SU-DHL-6 (cell line): ENCODE results near the gene PDCD6IP.

ENCODE experiments used
- H2AFZ ChIP-seq: fragments of 200-600 bp; sonication (generic); 2 replicates; pipeline ENCODE4 v1.6.1; 2014; ENCODE audit warnings: low read depth, mild to moderate bottlenecking, moderate library complexity, mixed read lengths, antibody characterized with exemption, low read length; ENCODE audit not compliant: severe bottlenecking
- H3F3A ChIP-seq: fragments of 200-600 bp; shearing (Covaris generic); 2 replicates; pipeline ENCODE4 v1.6.0; 2016; ENCODE audit warnings: antibody characterized with exemption, mild to moderate bottlenecking; ENCODE audit not compliant: insufficient read depth
- H3K27ac ChIP-seq: fragments of 200-600 bp; sonication (generic); 2 replicates; pipeline ENCODE4 v1.5.1; 2016; ENCODE audit warnings: low read depth, mild to moderate bottlenecking, low read length, moderate library complexity, mixed read lengths
- H3K27me3 ChIP-seq: fragments of 200-600 bp; sonication (generic), shearing (Covaris generic); 2 replicates; pipeline ENCODE4 v1.6.0; 2014; ENCODE audit warnings: mild to moderate bottlenecking, low read length
- H3K36me3 ChIP-seq: fragments of 200-600 bp; sonication (generic); 2 replicates; pipeline ENCODE4 v1.6.1; 2014; ENCODE audit warnings: mild to moderate bottlenecking, low read length, mixed read lengths
- H3K4me2 ChIP-seq: fragments of 300-600, 200-600 bp; shearing (Covaris generic), sonication (generic); 2 replicates; pipeline ENCODE4 v1.6.0; 2014; ENCODE audit warnings: low read length, low read depth, mild to moderate bottlenecking; ENCODE audit not compliant: poor library complexity, severe bottlenecking
- H3K4me3 ChIP-seq: fragments of 200-600 bp; sonication (generic); 2 replicates; pipeline ENCODE4 v1.5.1; 2014; ENCODE audit warnings: antibody characterized with exemption, low read length, mild to moderate bottlenecking, mixed read lengths; ENCODE audit not compliant: insufficient read depth, poor library complexity, severe bottlenecking
- H3K79me2 ChIP-seq: fragments of 200-600 bp; sonication (generic); 2 replicates; pipeline ENCODE4 v1.6.1; 2014; ENCODE audit warnings: mild to moderate bottlenecking, low read length, moderate library complexity; ENCODE audit not compliant: insufficient read depth
- H3K9ac ChIP-seq: fragments of 200-600 bp; sonication (generic); 2 replicates; pipeline ENCODE4 v1.7.0; 2014; ENCODE audit warnings: mild to moderate bottlenecking, low read length
- H3K9me2 ChIP-seq: fragments of 200-600 bp; sonication (generic); replicated peaks from 2 replicates; pipeline ENCODE4 v1.6.1; 2014; ENCODE audit warnings: low read length; ENCODE audit not compliant: insufficient read depth
- H3K9me3 ChIP-seq: fragments of 200-600 bp; sonication (generic); 2 replicates; pipeline ENCODE4 v1.6.1; 2014; ENCODE audit warnings: low read length, mixed read lengths; ENCODE audit not compliant: insufficient read depth
- H4K20me1 ChIP-seq: fragments of 200-600 bp; sonication (generic); 2 replicates; pipeline ENCODE4 v1.6.1; 2014; ENCODE audit warnings: low read depth, mild to moderate bottlenecking, antibody characterized with exemption, low read length, moderate library complexity, mixed read lengths
- CTCF ChIP-seq: fragments of 200-600 bp; sonication (generic); IDR thresholded peaks from one replicate; pipeline ENCODE4 v1.5.1; 2017; ENCODE audit warnings: antibody characterized with exemption, mild to moderate bottlenecking, low read length, moderate library complexity; ENCODE audit not compliant: insufficient read depth, poor library complexity, severe bottlenecking
- EZH2phosphoT487 ChIP-seq: fragments of 200-600 bp; sonication (generic), shearing (Covaris generic); conservative IDR thresholded peaks from 2 replicates; pipeline ENCODE4 v1.6.1; 2018; ENCODE audit warnings: mild to moderate bottlenecking, antibody characterized with exemption, low read length, moderate library complexity, mixed read lengths

PDCD6IP gene

GRCh38 chr3:33889394-33890039, 91.1 kb downstream of the PDCD6IP start:
- no peak for TF ChIP-seq EZH2phosphoT487
- TF ChIP-seq CTCF: no peak
- H3K9me3 ChIP-seq: no peaks in the 10 kb centered on the region
- H3F3A ChIP-seq: no peaks in the 10 kb centered on the region
- H3K4me2 ChIP-seq: no peak overlapping the region
- no peaks in the 10 kb centered on the region for H3K27me3 ChIP-seq
- no peaks in the 10 kb centered on the region for H4K20me1 ChIP-seq
- H3K9ac ChIP-seq: no peak overlapping the region
- H2AFZ ChIP-seq: no peak overlapping the region
- no peaks in the 10 kb centered on the region for H3K9me2 ChIP-seq
- H3K4me3 ChIP-seq: no peak overlapping the region
- H3K79me2 ChIP-seq: no peaks in the 10 kb centered on the region
- H3K36me3 ChIP-seq: no peaks in the 10 kb centered on the region
- H3K27ac ChIP-seq: no peak overlapping the region

DNA sequence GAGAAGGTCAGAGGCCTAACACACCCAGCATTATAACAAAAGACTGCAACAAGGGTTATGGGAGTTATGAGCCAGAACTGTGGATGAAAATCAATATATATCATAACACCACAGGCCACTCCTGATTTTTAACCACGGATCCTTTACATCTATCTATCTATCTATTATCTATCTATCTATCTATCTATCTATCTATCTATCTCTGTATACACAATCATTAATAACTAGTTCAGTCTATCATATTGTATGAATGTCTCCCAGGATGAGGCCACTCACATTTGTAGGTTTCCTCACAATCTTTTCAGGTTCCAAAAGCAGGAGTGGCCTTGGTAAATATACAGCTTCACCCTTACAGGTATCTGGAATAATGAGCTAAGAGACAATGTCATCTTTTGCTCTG, 94.2 kb downstream of the PDCD6IP start:
- no peaks in the 10 kb centered on the region for H4K20me1 ChIP-seq
- H3K9me2 ChIP-seq: no peaks in the 10 kb centered on the region
- no peak overlapping the region for H3K9ac ChIP-seq
- no peak overlapping the region for H2AFZ ChIP-seq
- no peaks in the 10 kb centered on the region for H3K36me3 ChIP-seq
- no peak overlapping the region for H3K4me3 ChIP-seq
- no peak overlapping the region for H3K27ac ChIP-seq
- no peak for TF ChIP-seq CTCF
- no peak for TF ChIP-seq EZH2phosphoT487
- no peaks in the 10 kb centered on the region for H3F3A ChIP-seq
- no peaks in the 10 kb centered on the region for H3K79me2 ChIP-seq
- H3K9me3 ChIP-seq: no peaks in the 10 kb centered on the region
- no peaks in the 10 kb centered on the region for H3K27me3 ChIP-seq
- no peak overlapping the region for H3K4me2 ChIP-seq

- Histone ChIP-seq H3K79me2 (no peaks in the 10 kb centered on the region), H3K4me2 (no peak overlapping the region), H3F3A (no peaks in the 10 kb centered on the region), H3K9ac (no peak overlapping the region), H3K36me3 (no peaks in the 10 kb centered on the region), H3K27me3 (no peaks in the 10 kb centered on the region), H4K20me1 (no peaks in the 10 kb centered on the region), H2AFZ (no peak overlapping the region), H3K27ac (no peak overlapping the region), H3K9me2 (no peaks in the 10 kb centered on the region), H3K9me3 (no peaks in the 10 kb centered on the region), H3K4me3 (no peak overlapping the region)
- TF ChIP-seq CTCF: no peak
- TF ChIP-seq EZH2phosphoT487: no peak
These were observed 97.2 kb downstream of the PDCD6IP start for GRCh38 chr3:33895658-33896057.
